Retinal pigment epithelial cell (primary cell): ENCODE measurements around the gene CASKIN1.

ENCODE experiments used
- DNase-seq: peaks from one replicate; pipeline ENCODE4 v3.0.0-alpha.2; 2010; ENCODE audit warnings: low read depth
- H3K4me3 ChIP-seq: 2 replicates; pipeline ENCODE4 v1.5.1; 2011; ENCODE audit warnings: mild to moderate bottlenecking, low read length, control low read depth, moderate library complexity
- TF ChIP-seq, protein P1 (sequence below): conservative IDR thresholded peaks from 2 replicates; pipeline ENCODE4 v1.5.1; 2011; ENCODE audit warnings: low read depth, low read length, control low read depth, inconsistent platforms

CASKIN1 gene

DNA sequence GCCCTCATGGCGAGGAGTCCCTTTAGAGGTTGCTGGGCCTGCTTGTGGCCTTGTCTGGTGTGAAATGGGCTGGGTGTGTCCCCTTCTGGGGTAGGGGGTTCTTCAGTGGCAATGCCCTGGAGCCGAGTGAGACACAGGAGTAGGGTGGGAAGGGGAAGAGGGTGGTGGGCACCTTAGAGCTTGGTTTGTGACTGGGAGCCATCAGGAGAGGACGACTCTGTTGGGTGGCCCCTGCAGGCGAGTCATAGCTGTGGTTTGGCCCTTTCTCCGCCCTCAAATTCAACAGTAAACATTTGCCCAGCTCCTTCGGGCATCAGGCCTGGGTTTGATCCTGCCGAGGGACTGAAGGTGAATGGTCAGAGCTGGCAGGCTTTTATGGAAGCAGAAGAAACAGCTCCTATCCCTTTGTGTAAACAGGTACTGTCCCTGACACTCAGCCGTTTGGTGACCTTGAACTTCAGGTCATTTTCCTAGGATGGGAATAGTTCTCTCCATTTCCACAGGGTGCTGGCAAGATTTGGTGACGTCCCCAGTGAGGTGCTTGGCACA is 29.9 kb upstream of the CASKIN1 start:
- no peak for DNase-seq
- TF ChIP-seq, protein P1, sequence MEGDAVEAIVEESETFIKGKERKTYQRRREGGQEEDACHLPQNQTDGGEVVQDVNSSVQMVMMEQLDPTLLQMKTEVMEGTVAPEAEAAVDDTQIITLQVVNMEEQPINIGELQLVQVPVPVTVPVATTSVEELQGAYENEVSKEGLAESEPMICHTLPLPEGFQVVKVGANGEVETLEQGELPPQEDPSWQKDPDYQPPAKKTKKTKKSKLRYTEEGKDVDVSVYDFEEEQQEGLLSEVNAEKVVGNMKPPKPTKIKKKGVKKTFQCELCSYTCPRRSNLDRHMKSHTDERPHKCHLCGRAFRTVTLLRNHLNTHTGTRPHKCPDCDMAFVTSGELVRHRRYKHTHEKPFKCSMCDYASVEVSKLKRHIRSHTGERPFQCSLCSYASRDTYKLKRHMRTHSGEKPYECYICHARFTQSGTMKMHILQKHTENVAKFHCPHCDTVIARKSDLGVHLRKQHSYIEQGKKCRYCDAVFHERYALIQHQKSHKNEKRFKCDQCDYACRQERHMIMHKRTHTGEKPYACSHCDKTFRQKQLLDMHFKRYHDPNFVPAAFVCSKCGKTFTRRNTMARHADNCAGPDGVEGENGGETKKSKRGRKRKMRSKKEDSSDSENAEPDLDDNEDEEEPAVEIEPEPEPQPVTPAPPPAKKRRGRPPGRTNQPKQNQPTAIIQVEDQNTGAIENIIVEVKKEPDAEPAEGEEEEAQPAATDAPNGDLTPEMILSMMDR, result no peak
- H3K4me3 ChIP-seq, result no peak overlapping the region

DNA sequence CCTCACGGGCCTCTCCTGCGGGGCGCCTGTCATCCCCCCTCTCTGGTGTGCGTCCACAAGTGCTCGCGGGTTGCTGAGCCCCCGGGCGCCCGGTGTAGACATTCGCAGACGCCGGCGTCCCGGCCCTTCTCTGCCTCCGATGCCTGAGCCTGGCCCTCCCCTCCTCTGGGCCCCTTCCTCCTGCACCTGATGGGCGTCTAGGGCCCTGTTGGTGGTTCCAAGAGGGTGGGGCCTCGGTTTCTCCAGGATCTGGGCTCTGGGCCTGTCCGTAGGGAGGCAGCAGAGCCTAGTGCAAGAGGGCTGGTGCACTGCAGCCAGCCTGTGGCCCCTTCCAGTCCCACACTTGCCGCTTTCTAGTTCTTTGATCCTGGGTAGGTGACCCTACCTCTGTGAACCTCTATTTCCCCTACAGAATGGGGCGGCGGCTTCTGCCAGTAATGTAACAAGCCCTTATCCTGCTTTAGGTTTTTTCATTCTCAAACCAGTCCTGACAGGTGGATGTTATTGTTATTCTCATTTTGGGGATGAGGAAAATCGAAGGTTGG is 27.6 kb upstream of the CASKIN1 start:
- TF ChIP-seq, protein P1, result peak; percentile 30
- H3K4me3 ChIP-seq, result peak overlapping the region; percentile 88
- no peak for DNase-seq

DNA sequence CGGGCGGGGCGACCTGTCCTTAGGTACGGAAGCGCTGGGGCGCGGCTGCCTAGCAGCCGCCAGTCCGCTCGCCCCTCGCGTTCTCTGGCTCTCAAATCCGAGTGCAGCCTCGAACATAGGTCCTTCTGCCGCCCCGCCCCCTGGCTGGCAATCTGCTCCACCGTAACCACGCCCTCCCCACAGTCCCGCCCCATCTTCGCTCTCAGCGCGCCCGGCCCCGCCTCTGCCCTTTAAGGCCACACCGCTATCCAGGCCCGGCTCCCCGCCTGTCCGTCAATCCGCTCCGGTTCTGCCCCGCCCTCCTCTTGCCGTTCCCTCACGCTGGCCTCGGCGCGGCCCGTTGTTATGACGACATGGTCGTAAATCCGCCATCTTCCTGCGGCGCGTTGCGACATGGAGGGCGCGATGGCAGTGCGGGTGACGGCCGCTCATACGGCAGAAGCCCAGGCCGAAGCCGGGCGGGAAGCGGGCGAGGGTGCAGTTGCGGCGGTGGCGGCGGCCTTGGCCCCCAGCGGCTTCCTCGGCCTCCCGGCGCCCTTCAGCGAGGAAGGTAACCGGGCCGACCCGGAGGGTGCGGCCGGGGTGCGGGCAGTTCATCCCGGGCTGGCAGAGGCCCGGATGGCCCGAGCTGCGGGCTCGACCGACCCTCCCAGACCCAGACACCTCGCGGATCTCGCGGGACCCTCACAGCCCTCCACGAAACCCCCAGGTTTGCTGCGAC is 27.0 kb upstream of the CASKIN1 start, which contains the start of gene E4F1:
Gene E4F1, plus strand, starts transcription at position 371 of the 721 bp plus-strand sequence. Its CDS starts 23 bp downstream, at position 394.
- peak; percentile 98 for DNase-seq
- TF ChIP-seq, protein P1, result no peak
- H3K4me3 ChIP-seq, result peak within 1 kb of the TSS; percentile 88

DNA sequence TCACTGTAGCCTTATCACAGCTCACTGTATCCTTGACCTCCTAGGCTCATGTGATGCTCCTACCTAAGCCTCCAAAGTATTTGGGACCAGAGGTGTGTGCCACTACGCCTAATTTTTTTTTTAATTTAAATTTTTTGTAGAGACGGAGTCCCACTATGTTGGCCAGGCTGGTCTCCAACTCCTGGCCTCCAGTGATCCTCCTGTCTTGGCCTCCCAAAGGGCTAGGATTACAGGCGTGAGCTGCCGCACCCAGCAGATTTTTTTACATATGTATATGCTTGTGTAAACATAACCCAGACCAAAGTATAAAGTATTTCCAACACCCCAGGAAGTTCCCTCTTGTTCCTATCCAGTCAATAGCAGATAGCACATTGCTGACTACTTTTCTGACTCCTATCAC is 19.9 kb upstream of the CASKIN1 start:
- no peak for DNase-seq
- TF ChIP-seq, protein P1, result no peak
- H3K4me3 ChIP-seq, result no peak overlapping the region

GRCh38 chr16:2214719-2214968 is 18.2 kb upstream of the CASKIN1 start, which contains the start of gene PGP:
Gene PGP, minus strand, starts transcription at chr16:2214840. Its CDS starts 63 bp downstream, at chr16:2214777.
- TF ChIP-seq, protein P1, result no peak
- no peak for DNase-seq
- H3K4me3 ChIP-seq, result peak within 1 kb of the TSS; percentile 79

- DNase-seq, result no peak
- H3K4me3 ChIP-seq, result peak overlapping the region; percentile 52
- TF ChIP-seq, protein P1, result peak; percentile 7
Measured at GRCh38 chr16:2213817-2214718, 17.7 kb upstream of the CASKIN1 start.
